ENCODE data around the gene STEAP1.

The STEAP1 gene

DNA sequence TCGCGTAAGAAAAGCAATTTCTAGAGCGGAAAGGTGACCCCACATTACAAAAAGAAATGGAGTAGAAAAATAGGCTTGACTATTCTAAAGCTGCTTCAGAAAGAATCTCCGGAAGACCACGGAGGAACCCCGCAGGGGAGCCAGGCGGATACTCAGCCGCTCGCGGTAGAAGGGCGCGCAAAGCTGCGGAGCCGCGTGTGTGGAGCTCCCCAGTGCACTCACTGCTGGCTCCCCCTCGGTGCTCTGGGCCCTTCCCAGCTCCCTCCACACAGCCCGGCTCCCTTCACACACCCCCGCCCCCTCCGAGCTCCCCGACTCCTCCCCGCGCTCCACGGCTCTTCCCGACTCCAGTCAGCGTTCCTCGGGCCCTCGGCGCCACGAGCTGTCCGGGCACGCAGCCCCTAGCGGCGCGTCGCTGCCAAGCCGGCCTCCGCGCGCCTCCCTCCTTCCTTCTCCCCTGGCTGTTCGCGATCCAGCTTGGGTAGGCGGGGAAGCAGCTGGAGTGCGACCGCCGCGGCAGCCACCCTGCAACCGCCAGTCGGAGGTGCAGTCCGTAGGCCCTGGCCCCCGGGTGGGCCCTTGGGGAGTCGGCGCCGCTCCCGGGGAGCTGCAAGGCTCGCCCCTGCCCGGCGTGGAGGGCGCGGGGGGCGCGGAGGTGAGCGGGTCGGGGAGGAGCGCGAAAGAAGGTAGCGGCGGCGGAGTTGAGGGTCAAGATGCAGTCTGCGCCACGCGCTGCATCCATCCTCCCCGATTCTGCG, 57.3 kb downstream of the STEAP1 start, which contains the start of gene STEAP2:
STEAP2 (plus strand) TSS at position 350 of the 758 bp plus-strand sequence. CDS start 13,343 bp downstream, outside the sequence.
- peak; percentile 65 for DNase-seq (ENCODE audit: low read depth)

DNA sequence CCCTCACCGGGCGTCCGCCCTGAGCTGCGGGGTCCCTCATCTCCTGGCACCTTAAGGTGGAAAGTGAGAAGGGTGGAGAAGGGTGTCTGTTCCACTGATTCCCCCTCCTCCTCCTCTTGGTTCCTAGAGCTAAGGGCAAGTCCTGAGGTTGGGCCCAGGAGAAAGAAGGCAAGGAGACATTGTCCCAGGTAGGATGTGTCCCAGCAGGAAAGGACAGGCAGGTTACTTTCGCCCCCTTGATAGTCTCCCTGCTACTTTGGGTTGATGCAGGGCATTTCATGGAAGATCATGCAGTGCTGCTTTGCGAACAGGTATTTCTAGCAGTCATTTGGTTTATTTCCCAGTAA, 57.9 kb downstream of the STEAP1 start:
- DNase-seq (ENCODE audit: low read depth) = no peak

DNA sequence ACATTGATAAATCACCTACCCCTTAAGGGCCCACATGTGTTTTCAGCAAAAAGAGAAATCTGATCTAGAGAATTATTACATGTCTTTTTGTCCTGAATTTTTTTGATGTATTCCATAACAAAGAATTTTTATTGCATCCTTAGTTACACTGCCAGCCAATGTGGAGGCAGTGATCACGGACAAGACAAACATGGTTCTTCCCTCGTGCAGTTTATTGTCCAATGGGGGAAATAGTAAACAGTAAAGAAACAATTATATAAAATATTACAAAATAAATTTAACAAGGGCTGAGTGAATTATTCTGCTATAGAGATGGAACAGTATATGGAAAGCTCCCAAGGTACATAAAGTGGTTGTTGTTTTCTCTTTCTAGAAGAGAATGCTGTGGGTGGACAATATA, 59.3 kb downstream of the STEAP1 start:
- no peak for DNase-seq (ENCODE audit: low read depth)
